Keratinocyte (primary cell): ENCODE measurements around the gene CNNM3. TPM values are rescaled to one million over a fixed set of nuclear protein-coding genes. Genes with fewer than 3 reads are reported as not detected.

Experiments used
- DNase-seq: peaks from one replicate; pipeline ENCODE4 v3.0.0-alpha.2; 2011; ENCODE audit warnings: low read depth, missing footprints, low spot score
- FAIRE-seq: peaks from 2 replicates; lab custom pipeline; 2011; peaks lifted over from hg19 to GRCh38; lab: Jason Lieb, UNC
- H2AFZ ChIP-seq: 2 replicates; pipeline ENCODE4 v1.6.0; 2012; ENCODE audit warnings: low read length, control low read depth, inconsistent platforms; ENCODE audit not compliant: control insufficient read depth
- H3K27ac ChIP-seq: 2 replicates; pipeline ENCODE4 v1.5.1; 2011; ENCODE audit warnings: low read length; ENCODE audit not compliant: control insufficient read depth, insufficient read depth
- H3K27me3 ChIP-seq: 3 replicates; pipeline ENCODE4 v1.6.0; 2011; ENCODE audit warnings: low read length; ENCODE audit not compliant: control insufficient read depth, insufficient read depth; ENCODE audit errors: extremely low read depth
- H3K36me3 ChIP-seq, 2 experiments: 2 replicates in 1 of 2; 3 replicates in 1 of 2; pipeline ENCODE4 v1.5.1; 2011; ENCODE audit warnings: low read length in 2 of 2, mild to moderate bottlenecking in 1 of 2; ENCODE audit not compliant: control insufficient read depth in 2 of 2, insufficient read depth in 2 of 2; ENCODE audit errors: extremely low read depth in 1 of 2
- H3K4me1 ChIP-seq: 3 replicates; pipeline ENCODE4 v1.5.1; 2011; ENCODE audit warnings: low read length; ENCODE audit not compliant: control insufficient read depth, insufficient read depth; ENCODE audit errors: extremely low read depth
- H3K4me2 ChIP-seq: 3 replicates; pipeline ENCODE4 v1.6.0; 2011; ENCODE audit warnings: low read depth, low read length; ENCODE audit not compliant: control insufficient read depth, insufficient read depth; ENCODE audit errors: extremely low read depth
- H3K4me3 ChIP-seq, 3 experiments: fragments of 200-600 bp in 1 of 3; sonication (generic) in 1 of 3; 2 replicates in 2 of 3; 3 replicates in 1 of 3; pipeline ENCODE4 v1.5.1; 2011 to 2016; ENCODE audit warnings: low read length in 3 of 3, mild to moderate bottlenecking in 3 of 3, control low read depth in 2 of 3, inconsistent platforms in 1 of 3, low read depth in 1 of 3, mixed read lengths in 1 of 3, mixed run types in 1 of 3, moderate library complexity in 1 of 3; ENCODE audit not compliant: control insufficient read depth in 2 of 3, insufficient read depth in 2 of 3; ENCODE audit errors: extremely low read depth in 1 of 3
- H3K79me2 ChIP-seq: 2 replicates; pipeline ENCODE4 v1.6.0; 2012; ENCODE audit warnings: low read length; ENCODE audit not compliant: control insufficient read depth, insufficient read depth
- H3K9ac ChIP-seq: 3 replicates; pipeline ENCODE4 v1.6.0; 2011; ENCODE audit warnings: low read length; ENCODE audit not compliant: control insufficient read depth, insufficient read depth; ENCODE audit errors: extremely low read depth
- H3K9me1 ChIP-seq: 3 replicates; pipeline ENCODE4 v1.6.0; 2011; ENCODE audit warnings: low read length; ENCODE audit not compliant: control insufficient read depth, insufficient read depth; ENCODE audit errors: extremely low read depth
- H3K9me3 ChIP-seq: 2 replicates; pipeline ENCODE4 v1.5.1; 2012; ENCODE audit warnings: low read depth, low read length; ENCODE audit not compliant: control insufficient read depth
- H4K20me1 ChIP-seq: 3 replicates; pipeline ENCODE4 v1.6.0; 2011; ENCODE audit warnings: low read length; ENCODE audit not compliant: control insufficient read depth, insufficient read depth; ENCODE audit errors: extremely low read depth
- EZH2 ChIP-seq: IDR thresholded peaks from one replicate; pipeline ENCODE4 v1.6.1; 2012; ENCODE audit warnings: inconsistent platforms, mild to moderate bottlenecking, low read length, moderate library complexity
- dilution Hi-C: fragments of 300-500 bp; cut with MboI; formaldehyde crosslinking; loops from one replicate; pipeline ENCODE4 v1.7.0; 2020; ENCODE audit warnings: low sequenced_read_pairs; ENCODE audit not compliant: extremely low pct_ligation_motif_present
- polyA plus RNA-seq, 5 experiments: library from polyadenylated mRNA; depleted of rRNA in 3 of 5; stranded (reverse) in 3 of 5; stranded (forward) in 1 of 5; unstranded in 1 of 5; fragments of >200 nt; gene quantifications; 1 replicate in 1 of 5; 2 replicates in 3 of 5; 3 replicates in 1 of 5; pipeline versions ENCODE4 v1.2.1 to v1.2.3, GENCODE V29; 2011 to 2012; ENCODE audit warnings: missing spikeins in 2 of 5, low read depth in 1 of 5, low replicate concordance in 1 of 5
- TF ChIP-seq, protein P1 (sequence below), 3 experiments: IDR thresholded peaks in 1 of 3; conservative IDR thresholded peaks in 1 of 3; optimal IDR thresholded peaks in 1 of 3; 2 replicates in 2 of 3; 3 replicates in 1 of 3; pipeline versions ENCODE3 to v1.5.1; 2011; ENCODE audit warnings: low read length in 3 of 3, mild to moderate bottlenecking in 3 of 3, moderate library complexity in 2 of 3, control low read depth in 1 of 3, inconsistent platforms in 1 of 3; ENCODE audit not compliant: insufficient read depth in 2 of 3; ENCODE audit errors: extremely low read depth in 1 of 3

CNNM3 gene
- polyA plus RNA-seq, 1 donor (not counting 4 experiments of a cell fraction or from before 2014, with no cell fraction given) = 2.3 TPM

DNA sequence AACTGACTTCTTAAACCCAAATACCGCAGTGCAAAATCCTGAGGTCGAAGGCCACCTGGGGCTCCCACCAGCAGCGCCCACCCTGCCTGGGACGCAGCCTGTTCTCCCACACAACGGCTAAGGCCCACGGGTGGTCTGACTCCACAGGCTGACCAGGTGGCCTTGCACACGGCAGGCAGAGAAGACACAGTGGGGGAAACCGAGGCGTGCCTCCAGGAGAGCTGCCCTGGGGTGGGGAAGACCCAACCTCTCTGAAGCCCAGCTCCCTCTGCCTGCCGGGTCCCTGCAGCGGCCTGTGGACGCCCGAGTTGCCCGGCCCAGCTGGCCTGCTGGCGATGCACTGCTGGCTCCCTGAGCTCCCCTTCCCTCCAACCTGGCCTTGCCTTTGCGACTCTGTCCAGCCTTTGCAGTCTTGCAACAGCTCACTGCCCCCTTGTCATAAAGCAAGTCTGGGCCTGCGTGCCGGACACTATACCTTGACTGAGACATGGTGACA, 63.5 kb downstream of the CNNM3 start:
- dilution Hi-C loops = no loop called here
- FAIRE-seq (no peak), DNase-seq (no peak)
- no peak overlapping the region for H3K4me2 ChIP-seq
- no peak overlapping the region for H3K9ac ChIP-seq
- H3K9me3 ChIP-seq = no peaks in the 10 kb centered on the region
- no peak overlapping the region for H3K4me3 ChIP-seq
- H2AFZ ChIP-seq = no peak overlapping the region
- H3K9me1 ChIP-seq = no peaks in the 10 kb centered on the region
- H3K27me3 ChIP-seq = peaks cover 3% of the 10 kb centered on the region
- H4K20me1 ChIP-seq = no peaks in the 10 kb centered on the region
- no peaks in the 10 kb centered on the region for H3K79me2 ChIP-seq
- no peak overlapping the region for H3K27ac ChIP-seq
- no peak for TF ChIP-seq EZH2
- TF ChIP-seq, protein P1, sequence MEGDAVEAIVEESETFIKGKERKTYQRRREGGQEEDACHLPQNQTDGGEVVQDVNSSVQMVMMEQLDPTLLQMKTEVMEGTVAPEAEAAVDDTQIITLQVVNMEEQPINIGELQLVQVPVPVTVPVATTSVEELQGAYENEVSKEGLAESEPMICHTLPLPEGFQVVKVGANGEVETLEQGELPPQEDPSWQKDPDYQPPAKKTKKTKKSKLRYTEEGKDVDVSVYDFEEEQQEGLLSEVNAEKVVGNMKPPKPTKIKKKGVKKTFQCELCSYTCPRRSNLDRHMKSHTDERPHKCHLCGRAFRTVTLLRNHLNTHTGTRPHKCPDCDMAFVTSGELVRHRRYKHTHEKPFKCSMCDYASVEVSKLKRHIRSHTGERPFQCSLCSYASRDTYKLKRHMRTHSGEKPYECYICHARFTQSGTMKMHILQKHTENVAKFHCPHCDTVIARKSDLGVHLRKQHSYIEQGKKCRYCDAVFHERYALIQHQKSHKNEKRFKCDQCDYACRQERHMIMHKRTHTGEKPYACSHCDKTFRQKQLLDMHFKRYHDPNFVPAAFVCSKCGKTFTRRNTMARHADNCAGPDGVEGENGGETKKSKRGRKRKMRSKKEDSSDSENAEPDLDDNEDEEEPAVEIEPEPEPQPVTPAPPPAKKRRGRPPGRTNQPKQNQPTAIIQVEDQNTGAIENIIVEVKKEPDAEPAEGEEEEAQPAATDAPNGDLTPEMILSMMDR (optimal IDR thresholded peaks at IDR 0.05 in 1 of 3, IDR thresholded peaks at IDR 0.05 in 1 of 3, conservative IDR thresholded peaks at IDR 0.05 in 1 of 3; ENCODE audit: extremely low read depth in 1 of 3, insufficient read depth in 2 of 3, low read length in 3 of 3) = no peak
- no peaks in the 10 kb centered on the region for H3K36me3 ChIP-seq
- peaks cover 36% of the 10 kb centered on the region for H3K4me1 ChIP-seq

DNA sequence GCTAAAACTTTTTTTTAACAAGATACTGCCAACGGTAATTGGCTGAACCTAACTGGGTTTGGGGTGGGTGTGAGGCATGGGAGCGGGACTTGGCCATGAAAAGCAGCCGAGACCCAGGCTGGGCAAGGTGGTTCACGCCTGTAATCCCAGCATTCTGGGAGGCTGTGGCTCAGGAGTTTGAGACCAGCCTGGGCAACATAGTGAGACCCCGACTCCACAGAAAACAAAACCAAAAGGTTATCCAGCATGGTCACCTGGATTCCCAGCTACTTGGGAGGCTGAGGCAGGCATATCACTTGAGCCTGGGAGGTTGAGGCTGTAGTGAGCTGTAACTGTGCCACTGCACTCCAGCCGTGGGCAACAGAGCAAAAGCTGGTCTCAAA, 64.8 kb downstream of the CNNM3 start:
- Histone ChIP-seq H3K4me2 (no peak overlapping the region), H3K27ac (no peak overlapping the region), H3K4me3 (no peak overlapping the region), H3K9me3 (no peaks in the 10 kb centered on the region), H3K9ac (no peak overlapping the region), H3K4me1 (peaks cover 35% of the 10 kb centered on the region), H3K9me1 (no peaks in the 10 kb centered on the region), H4K20me1 (no peaks in the 10 kb centered on the region), H3K79me2 (no peaks in the 10 kb centered on the region), H3K27me3 (peaks cover 3% of the 10 kb centered on the region), H3K36me3 (no peaks in the 10 kb centered on the region), H2AFZ (no peak overlapping the region)
- TF ChIP-seq, protein P1 (optimal IDR thresholded peaks at IDR 0.05 in 1 of 3, IDR thresholded peaks at IDR 0.05 in 1 of 3, conservative IDR thresholded peaks at IDR 0.05 in 1 of 3; ENCODE audit: extremely low read depth in 1 of 3, insufficient read depth in 2 of 3, low read length in 3 of 3) = no peak
- no peak for TF ChIP-seq EZH2
- dilution Hi-C loops = no loop called here
- DNase-seq (no peak), FAIRE-seq (no peak)
